Panc1 (cell line): ENCODE data around the gene TIGIT. TPM values are rescaled to one million over a fixed set of nuclear protein-coding genes. Genes with fewer than 3 reads are reported as not detected.

ENCODE experiments used
- ATAC-seq: fragments of 200-7000 bp; cut with Tn5 transposase; 2 replicates; pipeline ENCODE4 v1.9.1; 2020; ENCODE audit warnings: mild to moderate bottlenecking, moderate library complexity
- BruUV-seq: library from RNA; stranded (reverse); fragments of 400-500 nt; replicated peaks from 2 replicates; lab custom pipeline; 2021; lab: Mats Ljungman, UMichigan
- CTCF ChIA-PET: fragments of 300-600 bp; sonication (Branson Sonifier 250); formaldehyde crosslinking; loops from one replicate; lab custom pipeline; 2022; ENCODE audit warnings: antibody characterized with exemption; lab: Charles Lee
- POLR2A ChIA-PET: fragments of 300-600 bp; sonication (Branson Sonifier 250); formaldehyde crosslinking; loops from one replicate; lab custom pipeline; 2022; ENCODE audit warnings: antibody characterized with exemption; lab: Charles Lee
- DNase-seq: peaks from one replicate; pipeline ENCODE4 v3.0.0-alpha.2; 2010; ENCODE audit warnings: low read depth, low spot score
- H3K27ac ChIP-seq: 2 replicates; pipeline ENCODE4 v1.5.1; 2011; ENCODE audit warnings: mild to moderate bottlenecking, low read length, inconsistent platforms
- H3K27me3 ChIP-seq: fragments of 200-500 bp; sonication (Bioruptor generic); 2 replicates; pipeline ENCODE4 v1.6.0; 2014; ENCODE audit warnings: low read length, inconsistent platforms; ENCODE audit not compliant: control insufficient read depth, insufficient read depth
- H3K36me3 ChIP-seq: fragments of 200-500 bp; sonication (Bioruptor generic); 2 replicates; pipeline ENCODE4 v1.5.1; 2014; ENCODE audit warnings: inconsistent platforms, mild to moderate bottlenecking, low read length, moderate library complexity; ENCODE audit not compliant: control insufficient read depth, insufficient read depth
- H3K4me1 ChIP-seq: 2 replicates; pipeline ENCODE4 v1.5.1; 2011; ENCODE audit warnings: inconsistent platforms, mild to moderate bottlenecking, low read length, moderate library complexity; ENCODE audit not compliant: control insufficient read depth, insufficient read depth
- H3K4me3 ChIP-seq, 2 experiments: 2 replicates each; pipeline ENCODE4 v1.5.1; 2011 to 2012; ENCODE audit warnings: low read depth in 2 of 2, low read length in 2 of 2, mild to moderate bottlenecking in 2 of 2, inconsistent platforms in 1 of 2, moderate library complexity in 1 of 2
- H3K9me3 ChIP-seq: fragments of 200-500 bp; sonication (Bioruptor generic); 2 replicates; pipeline ENCODE4 v1.5.1; 2014; ENCODE audit warnings: low read depth, mild to moderate bottlenecking, inconsistent platforms, low read length, moderate library complexity; ENCODE audit not compliant: control insufficient read depth, insufficient read depth
- POLR2AphosphoS5 ChIP-seq: IDR thresholded peaks from 2 replicates; pipeline ENCODE4 v1.6.1; 2012; ENCODE audit warnings: mild to moderate bottlenecking, low read depth, low read length, moderate library complexity
- REST ChIP-seq, 2 experiments: IDR thresholded peaks; 2 replicates each; pipeline ENCODE4 v1.6.1; 2011 to 2012; ENCODE audit warnings: low read depth in 2 of 2, control low read depth in 1 of 2, low read length in 1 of 2, mild to moderate bottlenecking in 1 of 2, moderate library complexity in 1 of 2; ENCODE audit not compliant: insufficient read depth in 1 of 2
- SIN3A ChIP-seq: IDR thresholded peaks from 2 replicates; pipeline ENCODE4 v1.6.1; 2012; ENCODE audit warnings: low read depth, mild to moderate bottlenecking, low read length, moderate library complexity, borderline replicate concordance; ENCODE audit not compliant: insufficient read depth
- TCF7L2 ChIP-seq: IDR thresholded peaks from 2 replicates; pipeline ENCODE4 v1.6.1; 2011; ENCODE audit warnings: mild to moderate bottlenecking, low read depth, low read length, inconsistent platforms
- in situ Hi-C: cut with HindIII; loops from 2 replicates; pipeline ENCODE4 v1.10.0; 2016; ENCODE audit warnings: low sequenced_read_pairs, low pct_unique_long_range_greater_than_20kb
- intact Hi-C: fragments of 100-400 bp; cut with micrococcal nuclease; formaldehyde crosslinking; loops from one replicate; pipeline ENCODE4 v1.10.0; 2022; ENCODE audit not compliant: unreplicated experiment
- total RNA-seq: library from RNA; stranded (reverse); gene quantifications from one replicate; pipeline ENCODE4 v1.2.1, GENCODE V29; 2021; ENCODE audit not compliant: unreplicated experiment
- TF ChIP-seq, protein P1 (sequence below): fragments of 450-650 bp; IDR thresholded peaks from 2 replicates; pipeline ENCODE4 v1.5.1; 2017; ENCODE audit warnings: mild to moderate bottlenecking

The TIGIT gene
- total RNA-seq, 1 experiment from 2014 or later: not detected

DNA sequence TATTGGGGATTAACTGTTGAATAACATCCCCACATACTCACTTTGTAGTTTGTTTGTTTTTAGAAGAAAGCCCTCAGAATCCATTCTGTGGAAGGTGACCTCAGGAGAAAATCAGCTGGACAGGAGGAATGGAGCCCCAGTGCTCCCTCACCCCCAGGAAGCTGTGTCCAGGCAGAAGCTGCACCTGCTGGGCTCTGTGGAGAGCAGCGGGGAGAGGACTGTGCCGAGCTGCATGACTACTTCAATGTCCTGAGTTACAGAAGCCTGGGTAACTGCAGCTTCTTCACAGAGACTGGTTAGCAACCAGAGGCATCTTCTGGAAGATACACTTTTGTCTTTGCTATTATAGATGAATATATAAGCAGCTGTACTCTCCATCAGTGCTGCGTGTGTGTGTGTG lies 14.0 kb downstream of the TIGIT start:
- in situ Hi-C loops: no loop called here
- H3K9me3 ChIP-seq: no peaks in the 10 kb centered on the region
- no peaks in the 10 kb centered on the region for H3K4me1 ChIP-seq
- BruUV-seq: no TSS peak
- ChIA-PET POLR2A (no interaction called here), CTCF (no interaction called here)
- no peak for DNase-seq
- no peak overlapping the region for H3K4me3 ChIP-seq
- ATAC-seq: no peak
- H3K27ac ChIP-seq: no peak overlapping the region
- intact Hi-C loops: no loop called here
- no peaks in the 10 kb centered on the region for H3K27me3 ChIP-seq
- TF ChIP-seq, protein P1, sequence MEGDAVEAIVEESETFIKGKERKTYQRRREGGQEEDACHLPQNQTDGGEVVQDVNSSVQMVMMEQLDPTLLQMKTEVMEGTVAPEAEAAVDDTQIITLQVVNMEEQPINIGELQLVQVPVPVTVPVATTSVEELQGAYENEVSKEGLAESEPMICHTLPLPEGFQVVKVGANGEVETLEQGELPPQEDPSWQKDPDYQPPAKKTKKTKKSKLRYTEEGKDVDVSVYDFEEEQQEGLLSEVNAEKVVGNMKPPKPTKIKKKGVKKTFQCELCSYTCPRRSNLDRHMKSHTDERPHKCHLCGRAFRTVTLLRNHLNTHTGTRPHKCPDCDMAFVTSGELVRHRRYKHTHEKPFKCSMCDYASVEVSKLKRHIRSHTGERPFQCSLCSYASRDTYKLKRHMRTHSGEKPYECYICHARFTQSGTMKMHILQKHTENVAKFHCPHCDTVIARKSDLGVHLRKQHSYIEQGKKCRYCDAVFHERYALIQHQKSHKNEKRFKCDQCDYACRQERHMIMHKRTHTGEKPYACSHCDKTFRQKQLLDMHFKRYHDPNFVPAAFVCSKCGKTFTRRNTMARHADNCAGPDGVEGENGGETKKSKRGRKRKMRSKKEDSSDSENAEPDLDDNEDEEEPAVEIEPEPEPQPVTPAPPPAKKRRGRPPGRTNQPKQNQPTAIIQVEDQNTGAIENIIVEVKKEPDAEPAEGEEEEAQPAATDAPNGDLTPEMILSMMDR: no peak
- TF ChIP-seq TCF7L2 (no peak), REST (IDR thresholded peaks at IDR 0.05; ENCODE audit: insufficient read depth in 1 of 2, low read depth in 2 of 2, low read length in 1 of 2) (no peak), POLR2AphosphoS5 (no peak)
- H3K36me3 ChIP-seq: no peaks in the 10 kb centered on the region

DNA sequence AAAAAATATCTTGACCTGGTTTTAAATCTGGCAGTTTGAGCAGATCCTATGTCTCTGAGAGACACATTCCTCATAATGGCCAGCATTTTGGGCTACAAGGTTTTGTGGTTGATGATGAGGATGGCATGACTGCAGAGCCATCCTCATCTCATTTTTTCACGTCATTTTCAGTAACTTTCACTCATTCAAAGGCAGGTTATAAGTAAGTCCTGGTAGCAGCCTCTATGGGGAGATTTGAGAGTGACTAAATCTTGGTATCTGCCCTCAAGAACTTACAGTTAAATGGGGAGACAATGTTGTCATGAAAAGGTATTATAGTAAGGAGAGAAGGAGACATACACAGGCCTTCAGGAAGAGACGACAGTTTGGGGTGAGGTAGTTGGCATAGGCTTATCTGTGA lies 14.5 kb downstream of the TIGIT start:
- H3K4me1 ChIP-seq: no peaks in the 10 kb centered on the region
- H3K27me3 ChIP-seq: no peaks in the 10 kb centered on the region
- in situ Hi-C loops (no loop called here), intact Hi-C loops (no loop called here)
- DNase-seq: no peak
- no TSS peak for BruUV-seq
- POLR2A ChIA-PET: no interaction called here
- H3K4me3 ChIP-seq: no peak overlapping the region
- H3K27ac ChIP-seq: no peak overlapping the region
- ATAC-seq: no peak
- H3K9me3 ChIP-seq: no peaks in the 10 kb centered on the region
- H3K36me3 ChIP-seq: no peaks in the 10 kb centered on the region
- TF ChIP-seq, protein P1: no peak
- TF ChIP-seq TCF7L2: no peak
- no peak for TF ChIP-seq POLR2AphosphoS5
- no peak for TF ChIP-seq SIN3A
- TF ChIP-seq REST (IDR thresholded peaks at IDR 0.05; ENCODE audit: insufficient read depth in 1 of 2, low read depth in 2 of 2, low read length in 1 of 2): no peak
- CTCF ChIA-PET: no interaction called here
